Pericardium fibroblast (primary cell): ENCODE data around the gene SGSM1. TPM values are rescaled to one million over a fixed set of nuclear protein-coding genes. Genes with fewer than 3 reads are reported as not detected.

ENCODE experiments used
- total RNA-seq: library from RNA; depleted of rRNA; stranded (reverse); fragments of >200 nt; gene quantifications from 2 replicates; pipeline ENCODE4 v1.2.3, GENCODE V29; 2015

The SGSM1 gene
- total RNA-seq = under 0.01 TPM in 1 of 2 replicates, not detected in the other

DNA sequence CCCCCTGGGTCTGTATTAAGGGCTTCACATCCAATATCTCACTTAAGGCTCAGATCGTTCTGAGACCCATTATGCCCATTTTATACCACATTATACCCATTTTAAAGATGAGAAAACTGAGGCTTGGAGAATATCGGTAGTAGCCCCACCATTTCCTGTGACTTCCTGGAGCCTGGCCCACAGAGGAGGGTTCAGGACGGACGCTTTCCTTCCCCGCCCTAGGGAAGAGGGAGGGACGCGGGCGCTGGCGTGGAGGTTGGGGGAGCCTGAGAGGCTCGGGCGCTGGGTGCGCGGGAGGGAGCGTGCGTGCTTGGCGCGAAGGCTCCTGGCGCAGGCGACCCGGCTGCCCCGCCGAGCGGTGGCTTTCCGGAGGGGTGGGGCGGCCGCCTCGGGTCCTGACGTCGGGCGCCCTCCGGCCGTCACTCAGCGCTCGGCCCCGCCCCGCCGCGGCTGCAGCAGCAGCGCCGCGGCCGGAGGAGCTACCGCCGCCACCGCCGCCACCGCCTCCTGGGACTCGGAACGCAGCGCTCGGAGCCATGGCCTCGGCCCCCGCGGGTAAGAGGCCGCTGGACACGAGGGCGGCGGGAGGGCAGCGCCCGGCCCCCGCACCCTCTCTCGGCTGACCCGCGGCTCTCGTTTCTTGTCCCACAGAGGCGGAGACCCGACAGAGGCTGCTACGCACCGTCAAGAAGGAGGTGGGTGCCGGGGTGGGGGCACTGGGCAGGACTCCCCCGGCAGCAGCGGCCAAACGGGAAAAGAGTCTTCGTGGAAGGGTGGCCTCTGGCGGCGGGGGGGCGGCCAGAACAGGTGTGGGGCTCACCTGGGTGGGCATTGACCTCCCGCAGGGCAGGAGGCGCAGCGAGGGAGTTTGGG lies at the start of gene SGSM1:
Gene SGSM1 (plus strand): TSS at position 422 of the 873 bp plus-strand sequence. CDS start 115 bp downstream, at position 537.

DNA sequence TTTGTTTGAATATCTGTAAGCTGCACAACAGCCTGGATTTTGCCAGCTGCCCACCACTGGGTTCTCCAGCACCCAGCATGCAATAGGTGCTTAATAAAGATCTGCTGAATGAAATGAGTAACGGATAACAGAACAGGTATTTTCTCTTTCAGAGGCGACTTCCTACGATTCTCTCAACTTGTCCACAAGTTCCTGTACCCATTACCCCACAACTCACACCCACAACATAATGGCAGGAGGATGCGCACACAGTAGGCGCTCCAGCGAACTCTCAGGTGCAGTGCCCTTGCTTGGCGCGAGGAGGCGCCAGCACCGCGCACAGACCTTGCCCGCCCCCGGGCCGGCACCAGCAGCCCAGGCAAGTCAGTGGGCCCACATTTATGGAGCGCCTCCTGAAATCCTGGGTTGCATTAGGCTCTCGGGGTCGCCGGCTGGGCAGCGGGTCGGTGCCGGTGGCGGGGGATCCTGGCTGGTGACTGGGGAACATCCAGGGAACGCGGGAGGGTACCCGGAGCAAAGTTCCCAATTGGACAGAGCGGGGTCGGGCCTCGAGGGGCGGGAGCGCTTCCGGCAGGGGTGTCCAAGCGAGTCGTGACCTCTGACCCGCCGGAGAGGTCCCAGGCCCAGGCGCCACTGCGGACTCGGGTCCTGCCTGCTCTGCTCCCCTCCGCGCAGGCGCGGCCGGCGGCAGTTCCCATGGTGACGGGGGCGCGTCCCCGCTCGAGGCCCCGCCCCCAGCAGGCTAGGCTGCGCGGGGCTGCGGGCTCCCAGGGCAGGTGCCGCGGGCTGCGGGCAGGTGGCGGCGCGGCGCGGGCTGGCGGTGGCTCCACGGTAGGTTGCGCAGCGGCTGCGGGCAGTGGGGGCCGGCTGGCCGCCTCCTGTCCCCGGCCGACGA lies 146.2 kb downstream of the SGSM1 start, which contains the start of gene KIAA1671:
Gene KIAA1671 (plus strand): TSS at position 775 of the 895 bp plus-strand sequence. CDS start 75,284 bp downstream, outside the sequence.

Other genes with a start within 250 kb of the SGSM1 start
- gene LRRC75B, start 213.1 kb upstream of the SGSM1 start, total RNA-seq = 12.8 and 25.3 TPM in 2 replicates
- gene GGT1, start 203.0 kb upstream of the SGSM1 start, total RNA-seq = 0.12 and 2.5 TPM in 2 replicates
- not detected in 2 replicates for gene PIWIL3, start 31.5 kb upstream of the SGSM1 start, total RNA-seq
- not detected in 2 replicates for gene LHFPL7, start 140.5 kb downstream of the SGSM1 start, total RNA-seq
- 3.2 and 10.9 TPM in 2 replicates for gene KIAA1671, start 146.5 kb downstream of the SGSM1 start, total RNA-seq